HCT116 (cell line): ENCODE measurements around the gene TSPAN15. TPM values are rescaled to one million over a fixed set of nuclear protein-coding genes. Genes with fewer than 3 reads are reported as not detected.
A peak's percentile ranks its signal among the peaks of the same experiment; 100 is the strongest.

Experiments
- ATAC-seq: fragments of 200-7000 bp; cut with Tn5 transposase; 2 replicates; pipeline ENCODE4 v1.9.1; 2020; ENCODE audit warnings: mild to moderate bottlenecking, moderate library complexity
- BruUV-seq: library from RNA; stranded (reverse); fragments of 400-500 nt; replicated peaks from 2 replicates; lab custom pipeline; 2021; lab: Mats Ljungman, UMichigan
- CTCF ChIA-PET: fragments of 300-600 bp; sonication (Branson Sonifier 250); formaldehyde crosslinking; loops from one replicate; lab custom pipeline; 2021; ENCODE audit warnings: antibody characterized with exemption; lab: Charles Lee
- POLR2A ChIA-PET: fragments of 300-600, 350-600 bp; sonication (Branson Sonifier 250); formaldehyde crosslinking; loops from one replicate; lab custom pipeline; 2021; ENCODE audit warnings: antibody characterized with exemption; lab: Charles Lee
- RAD21 ChIA-PET, 2 experiments: fragments of 300-600 bp; sonication (Branson Sonifier 250); formaldehyde crosslinking; loops; one replicate each; lab custom pipeline; 2023; ENCODE audit warnings: low total read pairs in 2 of 2; ENCODE audit not compliant: uncharacterized antibody in 2 of 2, unreplicated experiment in 2 of 2, low non-redundant PET in 1 of 2; lab: Charles Lee
- DNase-seq: peaks from one replicate; pipeline ENCODE4 v3.0.0-alpha.2; 2010; ENCODE audit warnings: low read depth, low spot score
- H2AFZ ChIP-seq: fragments of 200-600 bp; shearing (Covaris generic), sonication (generic); 2 replicates; pipeline ENCODE4 v1.6.1; 2017; ENCODE audit warnings: low read depth, mixed run types, mixed read lengths, antibody characterized with exemption, low read length; ENCODE audit not compliant: poor library complexity, severe bottlenecking
- H3K27ac ChIP-seq: 2 replicates; pipeline ENCODE4 v1.5.1; 2012; ENCODE audit warnings: low read depth, low read length
- H3K27me3 ChIP-seq: fragments of 200-600 bp; sonication (generic); 2 replicates; pipeline ENCODE4 v1.6.1; 2016; ENCODE audit warnings: mixed run types, low read length, mixed read lengths; ENCODE audit not compliant: insufficient read depth
- H3K36me3 ChIP-seq, 2 experiments: fragments of 200-500 bp in 1 of 2; fragments of 200-600 bp in 1 of 2; sonication (Bioruptor generic) in 1 of 2; sonication (generic) in 1 of 2; 2 replicates each; pipeline versions ENCODE4 v1.5.1 to v1.6.1; 2014 to 2016; ENCODE audit warnings: low read length in 2 of 2, inconsistent platforms in 1 of 2, mixed read lengths in 1 of 2, mixed run types in 1 of 2; ENCODE audit not compliant: insufficient read depth in 2 of 2, control insufficient read depth in 1 of 2
- H3K4me1 ChIP-seq, 2 experiments: fragments of 200-600 bp in 1 of 2; sonication (generic) in 1 of 2; 2 replicates each; pipeline versions ENCODE4 v1.5.1 to v1.6.1; 2012 to 2017; ENCODE audit warnings: low read length in 2 of 2, inconsistent platforms in 1 of 2, mild to moderate bottlenecking in 1 of 2, mixed read lengths in 1 of 2, mixed run types in 1 of 2, moderate library complexity in 1 of 2; ENCODE audit not compliant: insufficient read depth in 2 of 2, control insufficient read depth in 1 of 2
- H3K4me2 ChIP-seq: fragments of 200-600 bp; sonication (generic); 2 replicates; pipeline ENCODE4 v1.6.1; 2017; ENCODE audit warnings: mixed run types, low read length, mixed read lengths
- H3K4me3 ChIP-seq, 2 experiments: fragments of 200-600 bp in 1 of 2; sonication (generic) in 1 of 2; replicated peaks in 1 of 2; 2 replicates each; pipeline ENCODE4 v1.5.1; 2011 to 2016; ENCODE audit warnings: low read length in 2 of 2, control low read depth in 1 of 2, low read depth in 1 of 2, mild to moderate bottlenecking in 1 of 2, mixed read lengths in 1 of 2, mixed run types in 1 of 2
- H3K79me2 ChIP-seq: fragments of 200-600 bp; sonication (generic); 2 replicates; pipeline ENCODE4 v1.6.1; 2017; ENCODE audit warnings: mild to moderate bottlenecking, mixed run types, low read length, moderate library complexity, mixed read lengths; ENCODE audit not compliant: insufficient read depth
- H3K9ac ChIP-seq: fragments of 200-600 bp; sonication (generic); 2 replicates; pipeline ENCODE4 v1.6.1; 2016; ENCODE audit warnings: low read length, mixed read lengths
- H3K9me2 ChIP-seq: fragments of 200-600 bp; sonication (generic), shearing (Covaris generic); 2 replicates; pipeline ENCODE4 v1.6.1; 2017; ENCODE audit warnings: mixed run types, mild to moderate bottlenecking, moderate library complexity; ENCODE audit not compliant: insufficient read depth
- H3K9me3 ChIP-seq, 2 experiments: fragments of 200-500 bp in 1 of 2; fragments of 200-600 bp in 1 of 2; sonication (Bioruptor generic) in 1 of 2; sonication (generic) in 1 of 2; 2 replicates each; pipeline ENCODE4 v1.6.1; 2014 to 2017; ENCODE audit warnings: low read length in 2 of 2, mixed read lengths in 2 of 2, inconsistent platforms in 1 of 2, low read depth in 1 of 2, mild to moderate bottlenecking in 1 of 2, mixed run types in 1 of 2, moderate library complexity in 1 of 2; ENCODE audit not compliant: control insufficient read depth in 1 of 2, insufficient read depth in 1 of 2
- H4K20me1 ChIP-seq: fragments of 200-600 bp; sonication (generic), shearing (Covaris generic); 2 replicates; pipeline ENCODE4 v1.6.1; 2017; ENCODE audit warnings: mixed run types, mild to moderate bottlenecking, moderate library complexity; ENCODE audit not compliant: insufficient read depth
- CBX3 ChIP-seq: IDR thresholded peaks from 2 replicates; pipeline ENCODE4 v1.6.1; 2012; ENCODE audit warnings: low read depth
- EGR1 ChIP-seq: IDR thresholded peaks from 2 replicates; pipeline ENCODE4 v1.6.1; 2012; ENCODE audit warnings: low read depth
- ELF1 ChIP-seq: IDR thresholded peaks from 2 replicates; pipeline ENCODE4 v1.6.1; 2012; ENCODE audit warnings: low read depth, borderline replicate concordance
- POLR2AphosphoS5 ChIP-seq: IDR thresholded peaks from 2 replicates; pipeline ENCODE4 v1.6.1; 2011; ENCODE audit warnings: mild to moderate bottlenecking, low read depth, low read length, moderate library complexity
- RAD21 ChIP-seq: IDR thresholded peaks from 2 replicates; pipeline ENCODE4 v1.6.1; 2012; ENCODE audit warnings: low read depth, mild to moderate bottlenecking
- SP1 ChIP-seq: IDR thresholded peaks from 2 replicates; pipeline ENCODE4 v1.6.1; 2012; ENCODE audit warnings: low read depth
- TCF7L2 ChIP-seq: IDR thresholded peaks from 2 replicates; pipeline ENCODE4 v1.7.0; 2011; ENCODE audit warnings: borderline replicate concordance, inconsistent platforms; ENCODE audit not compliant: insufficient read depth, insufficient read length; ENCODE audit errors: extremely low read depth
- intact Hi-C: fragments of 100-400 bp; cut with micrococcal nuclease; formaldehyde crosslinking; loops from 2 replicates; pipeline ENCODE4 v1.10.0; 2022
- total RNA-seq: library from RNA; stranded (reverse); gene quantifications from one replicate; pipeline ENCODE4 v1.2.1, GENCODE V29; 2021; ENCODE audit not compliant: unreplicated experiment
- TF ChIP-seq, protein P1 (sequence below): IDR thresholded peaks from 2 replicates; pipeline ENCODE4 v1.6.1; 2012
- TF ChIP-seq, protein P2 (sequence below): IDR thresholded peaks from 2 replicates; pipeline ENCODE4 v1.6.1; 2012

The TSPAN15 gene
- total RNA-seq, 1 experiment from 2014 or later = 16.0 TPM

DNA sequence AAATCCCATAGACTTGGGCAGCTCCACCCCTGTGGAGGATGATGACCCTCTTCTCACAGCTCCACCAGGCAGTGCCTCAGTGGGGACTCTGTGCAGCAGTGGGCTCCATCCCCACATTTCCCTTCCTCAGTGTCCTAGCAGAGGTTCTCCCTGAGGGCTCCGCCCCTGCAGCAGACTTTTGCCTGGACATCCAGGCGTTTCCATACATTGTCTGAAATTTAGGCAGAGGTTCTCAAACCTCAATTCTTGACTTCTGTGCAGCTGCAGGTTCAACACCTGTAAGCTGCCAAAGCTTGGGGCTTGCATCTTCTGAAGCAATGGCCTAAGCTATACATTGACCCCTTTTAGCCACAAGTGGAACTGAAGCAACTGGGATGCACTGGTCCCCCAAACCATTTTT lies 90.2 kb downstream of the TSPAN15 start:
- no peak overlapping the region for H3K27ac ChIP-seq
- H3K4me2 ChIP-seq = no peak overlapping the region
- no peaks in the 10 kb centered on the region for H3K4me1 ChIP-seq
- H3K36me3 ChIP-seq = no peaks in the 10 kb centered on the region
- ChIA-PET CTCF (no interaction called here), POLR2A (no interaction called here), RAD21 (no interaction called here)
- H2AFZ ChIP-seq = no peak overlapping the region
- DNase-seq (no peak), ATAC-seq (no peak)
- no TSS peak for BruUV-seq
- no peaks in the 10 kb centered on the region for H3K79me2 ChIP-seq
- no peaks in the 10 kb centered on the region; a peak in 1 of 4 replicates for H3K9me3 ChIP-seq
- TF ChIP-seq TCF7L2 (no peak), SP1 (no peak), RAD21 (no peak), EGR1 (no peak), POLR2AphosphoS5 (no peak)
- TF ChIP-seq, protein P1, sequence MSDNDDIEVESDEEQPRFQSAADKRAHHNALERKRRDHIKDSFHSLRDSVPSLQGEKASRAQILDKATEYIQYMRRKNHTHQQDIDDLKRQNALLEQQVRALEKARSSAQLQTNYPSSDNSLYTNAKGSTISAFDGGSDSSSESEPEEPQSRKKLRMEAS = no peak
- TF ChIP-seq, protein P2, sequence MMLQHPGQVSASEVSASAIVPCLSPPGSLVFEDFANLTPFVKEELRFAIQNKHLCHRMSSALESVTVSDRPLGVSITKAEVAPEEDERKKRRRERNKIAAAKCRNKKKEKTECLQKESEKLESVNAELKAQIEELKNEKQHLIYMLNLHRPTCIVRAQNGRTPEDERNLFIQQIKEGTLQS = no peak
- H4K20me1 ChIP-seq = no peaks in the 10 kb centered on the region
- no peaks in the 10 kb centered on the region for H3K27me3 ChIP-seq
- H3K4me3 ChIP-seq = no peak overlapping the region
- no peaks in the 10 kb centered on the region for H3K9me2 ChIP-seq
- intact Hi-C loops = no loop called here
- H3K9ac ChIP-seq = no peak overlapping the region

DNA sequence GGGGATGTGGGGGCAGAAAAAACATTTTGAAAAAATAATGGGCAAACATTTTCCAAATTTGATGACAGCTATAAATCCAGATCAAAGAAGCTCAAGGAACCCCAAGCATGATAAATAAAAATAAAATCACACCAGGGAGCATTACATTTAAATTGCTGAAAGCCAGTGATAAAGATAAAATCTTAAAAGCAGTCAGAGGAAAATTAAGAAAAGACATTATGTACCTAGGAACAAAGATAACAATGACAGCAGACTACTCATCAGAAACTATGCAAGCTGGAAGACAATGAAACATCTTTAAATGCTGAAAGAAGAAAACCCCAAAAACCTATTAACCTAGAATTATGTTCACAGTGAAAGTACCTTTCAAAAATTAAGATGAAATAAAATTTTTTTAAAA lies 98.7 kb downstream of the TSPAN15 start:
- ChIA-PET POLR2A (no interaction called here), RAD21 (no interaction called here), CTCF (no interaction called here)
- H3K9me3 ChIP-seq = peaks cover 9 to 14% of the 10 kb centered on the region in 2 experiments; a peak in 2 of 4 replicates
- H3K4me1 ChIP-seq = no peaks in the 10 kb centered on the region
- TF ChIP-seq CBX3 (peak; percentile 64; the same call in 1 of the 2 replicates), ELF1 (no peak)
- intact Hi-C loops = no loop called here
- H3K9me2 ChIP-seq = no peaks in the 10 kb centered on the region
- no peaks in the 10 kb centered on the region for H3K27me3 ChIP-seq
- no peak for DNase-seq
- no peaks in the 10 kb centered on the region for H3K79me2 ChIP-seq
- no peak overlapping the region for H3K9ac ChIP-seq
- H4K20me1 ChIP-seq = no peaks in the 10 kb centered on the region
- no peak overlapping the region for H3K4me3 ChIP-seq
- no peaks in the 10 kb centered on the region for H3K36me3 ChIP-seq
- H2AFZ ChIP-seq = no peak overlapping the region
- H3K4me2 ChIP-seq = no peak overlapping the region
- BruUV-seq = no TSS peak
- no peak for ATAC-seq
- no peak overlapping the region for H3K27ac ChIP-seq
